Mucosa of descending colon (tissue), 3 donors: ENCODE data around the gene NAXD. TPM values are rescaled to one million over a fixed set of nuclear protein-coding genes. Genes with fewer than 3 reads are reported as not detected.

Source experiments
- ATAC-seq: fragments of 200-7000 bp; cut with Tn5 transposase; one replicate; pipeline ENCODE4 v1.9.1; 2020; ENCODE audit warnings: mild to moderate bottlenecking, moderate library complexity
- DNase-seq, 3 donors: peaks; one replicate each; pipeline ENCODE4 v3.0.0-alpha.2; 2020
- H3K36me3 ChIP-seq: fragments of 200-600 bp; one replicate; pipeline ENCODE4 v1.8.0; 2021; ENCODE audit warnings: low read depth, mild to moderate bottlenecking
- H3K4me1 ChIP-seq: fragments of 200-600 bp; one replicate; pipeline ENCODE4 v1.8.0; 2021; ENCODE audit warnings: low read depth, mild to moderate bottlenecking
- H3K4me3 ChIP-seq: fragments of 200-600 bp; one replicate; pipeline ENCODE4 v1.8.0; 2021; ENCODE audit warnings: mild to moderate bottlenecking
- H3K9me3 ChIP-seq: fragments of 200-600 bp; one replicate; pipeline ENCODE4 v1.8.0; 2021; ENCODE audit warnings: mild to moderate bottlenecking
- intact Hi-C, 2 donors: fragments of 100-400 bp; cut with DNase I in 1 of 2; cut with micrococcal nuclease in 1 of 2; formaldehyde crosslinking; loops; one replicate each; pipeline versions ENCODE4 v1.11.0 to v1.11.1; 2022; cut with DNase I, micrococcal nuclease
- total RNA-seq, 3 donors: library from RNA; stranded (reverse); fragmentation: NEBNext Ultra II Directional in 2 of 3; extraction: Animal tissue kit (Norgen Biotek cat#: 25700) in 2 of 3; gene quantifications; one replicate each; pipeline versions ENCODE4 v1.2.1 to v1.2.4, GENCODE V29; 2021 to 2023
- TF ChIP-seq, protein P1 (sequence below): fragments of 200-600 bp; IDR thresholded peaks from one replicate; pipeline ENCODE4 v1.8.0; 2022; ENCODE audit warnings: antibody characterized with exemption, mild to moderate bottlenecking
- donor health status: DM: no; HTN: no; CAD: no; lungs with moderate emphysema.
- donor health status: DM: no; HTN: no; CAD: no.
- donor health status: DM: no; HTN: yes; CAD: no.

Gene NAXD
- total RNA-seq, 3 donors from 2014 or later, result 32.8 to 49.6 (median 38.8) TPM

GRCh38 chr13:110651726-110652230 is 36.4 kb downstream of the NAXD start:
- TF ChIP-seq, protein P1, sequence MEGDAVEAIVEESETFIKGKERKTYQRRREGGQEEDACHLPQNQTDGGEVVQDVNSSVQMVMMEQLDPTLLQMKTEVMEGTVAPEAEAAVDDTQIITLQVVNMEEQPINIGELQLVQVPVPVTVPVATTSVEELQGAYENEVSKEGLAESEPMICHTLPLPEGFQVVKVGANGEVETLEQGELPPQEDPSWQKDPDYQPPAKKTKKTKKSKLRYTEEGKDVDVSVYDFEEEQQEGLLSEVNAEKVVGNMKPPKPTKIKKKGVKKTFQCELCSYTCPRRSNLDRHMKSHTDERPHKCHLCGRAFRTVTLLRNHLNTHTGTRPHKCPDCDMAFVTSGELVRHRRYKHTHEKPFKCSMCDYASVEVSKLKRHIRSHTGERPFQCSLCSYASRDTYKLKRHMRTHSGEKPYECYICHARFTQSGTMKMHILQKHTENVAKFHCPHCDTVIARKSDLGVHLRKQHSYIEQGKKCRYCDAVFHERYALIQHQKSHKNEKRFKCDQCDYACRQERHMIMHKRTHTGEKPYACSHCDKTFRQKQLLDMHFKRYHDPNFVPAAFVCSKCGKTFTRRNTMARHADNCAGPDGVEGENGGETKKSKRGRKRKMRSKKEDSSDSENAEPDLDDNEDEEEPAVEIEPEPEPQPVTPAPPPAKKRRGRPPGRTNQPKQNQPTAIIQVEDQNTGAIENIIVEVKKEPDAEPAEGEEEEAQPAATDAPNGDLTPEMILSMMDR, result no peak
- intact Hi-C loops, result loop anchor here in 1 of 2 donors (10.0 kb wide), 1 partner anchor 57 kb away; no protein-coding TSS in a partner anchor
- Histone ChIP-seq H3K4me1 (no peaks in the 10 kb centered on the region), H3K9me3 (no peaks in the 10 kb centered on the region), H3K4me3 (no peak overlapping the region), H3K36me3 (peaks cover 4% of the 10 kb centered on the region)
- ATAC-seq (no peak), DNase-seq (no peak)

DNA sequence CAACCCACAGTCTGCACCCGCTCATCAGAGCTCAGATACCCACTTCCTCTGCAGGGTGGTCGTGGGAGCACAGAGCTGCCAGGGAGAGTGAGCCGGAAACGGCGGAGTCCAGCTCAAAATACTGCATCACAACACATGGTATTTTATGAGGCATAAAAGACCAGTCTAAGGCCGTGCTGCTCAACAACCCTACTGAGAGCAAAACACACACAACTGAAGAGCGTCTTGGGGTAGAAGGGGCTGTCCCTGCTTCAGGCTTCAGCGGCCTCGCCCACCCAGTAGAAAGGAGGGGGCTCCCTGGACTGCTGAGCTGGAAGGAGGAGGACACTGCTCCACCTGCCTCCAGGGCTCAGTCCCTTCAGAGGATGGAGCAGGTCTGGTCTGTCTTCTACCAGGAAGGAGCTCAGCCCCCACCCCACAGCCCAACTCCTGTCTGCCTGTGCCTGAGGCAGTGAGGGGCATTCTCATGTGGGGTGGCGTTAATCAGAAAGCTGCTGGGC is 36.9 kb downstream of the NAXD start:
- H3K9me3 ChIP-seq, result no peaks in the 10 kb centered on the region
- ATAC-seq (no peak), DNase-seq (no peak)
- TF ChIP-seq, protein P1, result no peak
- no peaks in the 10 kb centered on the region for H3K4me1 ChIP-seq
- intact Hi-C loops, result loop anchor here in 1 of 2 donors (10.0 kb wide), 1 partner anchor 57 kb away; no protein-coding TSS in a partner anchor
- H3K36me3 ChIP-seq, result peaks cover 4% of the 10 kb centered on the region
- no peak overlapping the region for H3K4me3 ChIP-seq

GRCh38 chr13:110652764-110653163 is 37.4 kb downstream of the NAXD start:
- Histone ChIP-seq H3K36me3 (peaks cover 4% of the 10 kb centered on the region), H3K4me1 (no peaks in the 10 kb centered on the region), H3K4me3 (no peak overlapping the region), H3K9me3 (no peaks in the 10 kb centered on the region)
- ATAC-seq, result no peak
- intact Hi-C loops, result loop anchor here in 1 of 2 donors (10.0 kb wide), 1 partner anchor 58 kb away; no protein-coding TSS in a partner anchor
- TF ChIP-seq, protein P1, result no peak
- no peak for DNase-seq

- Histone ChIP-seq H3K4me1 (no peaks in the 10 kb centered on the region), H3K36me3 (peaks cover 4% of the 10 kb centered on the region), H3K4me3 (no peak overlapping the region), H3K9me3 (no peaks in the 10 kb centered on the region)
- no peak for ATAC-seq
- intact Hi-C loops, result loop anchor here in 1 of 2 donors (10.0 kb wide), 1 partner anchor 58 kb away; no protein-coding TSS in a partner anchor
- no peak for DNase-seq
- TF ChIP-seq, protein P1, result no peak
Measured at GRCh38 chr13:110653271-110653670, 37.9 kb downstream of the NAXD start.

- DNase-seq (no peak), ATAC-seq (no peak)
- Histone ChIP-seq H3K4me3 (no peak overlapping the region), H3K4me1 (no peaks in the 10 kb centered on the region), H3K36me3 (peaks cover 4% of the 10 kb centered on the region), H3K9me3 (no peaks in the 10 kb centered on the region)
- intact Hi-C loops, result loop anchor here in 1 of 2 donors (10.0 kb wide), 1 partner anchor 59 kb away; no protein-coding TSS in a partner anchor
- TF ChIP-seq, protein P1, result no peak
Measured at GRCh38 chr13:110653851-110654250, 38.5 kb downstream of the NAXD start.
